BLaER1 treated with 17β-estradiol and CSF1 and Interleukin-3, amounts not matched to agents 10 nM and 100 nM (cell line): ENCODE measurements around the gene CCL3.
A peak's percentile ranks its signal among the peaks of the same experiment; 100 is the strongest.

Source experiments
- H3K27ac ChIP-seq, 11 experiments: shearing (Covaris generic); formaldehyde crosslinking; 2 replicates each; pipeline ENCODE4 v1.8.1; 2022
- H3K27me3 ChIP-seq, 11 experiments: shearing (Covaris generic); formaldehyde crosslinking; 2 replicates each; pipeline ENCODE4 v1.8.1; 2022
- H3K36me3 ChIP-seq, 11 experiments: shearing (Covaris generic); formaldehyde crosslinking; 2 replicates each; pipeline ENCODE4 v1.8.1; 2022
- H3K4me1 ChIP-seq, 10 experiments: shearing (Covaris generic); formaldehyde crosslinking; 2 replicates each; pipeline ENCODE4 v1.8.1; 2022
- H3K4me2 ChIP-seq, 11 experiments: shearing (Covaris generic); formaldehyde crosslinking; 2 replicates each; pipeline ENCODE4 v1.8.1; 2022
- H3K4me3 ChIP-seq, 10 experiments: shearing (Covaris generic); formaldehyde crosslinking; 2 replicates each; pipeline ENCODE4 v1.8.1; 2022
- H3K9ac ChIP-seq, 11 experiments: shearing (Covaris generic); formaldehyde crosslinking; 2 replicates each; pipeline ENCODE4 v1.8.1; 2022
- H3K9me3 ChIP-seq, 11 experiments: shearing (Covaris generic); formaldehyde crosslinking; replicated peaks in 1 of 11; 2 replicates each; pipeline ENCODE4 v1.8.1; 2022
- H4K20me1 ChIP-seq, 11 experiments: shearing (Covaris generic); formaldehyde crosslinking; 2 replicates each; pipeline ENCODE4 v1.8.1; 2022
- Cebpa-rat ChIP-seq, 11 experiments: shearing (Covaris generic); IDR thresholded peaks; 2 replicates each; pipeline ENCODE4 v1.8.1; 2022

The CCL3 gene

DNA sequence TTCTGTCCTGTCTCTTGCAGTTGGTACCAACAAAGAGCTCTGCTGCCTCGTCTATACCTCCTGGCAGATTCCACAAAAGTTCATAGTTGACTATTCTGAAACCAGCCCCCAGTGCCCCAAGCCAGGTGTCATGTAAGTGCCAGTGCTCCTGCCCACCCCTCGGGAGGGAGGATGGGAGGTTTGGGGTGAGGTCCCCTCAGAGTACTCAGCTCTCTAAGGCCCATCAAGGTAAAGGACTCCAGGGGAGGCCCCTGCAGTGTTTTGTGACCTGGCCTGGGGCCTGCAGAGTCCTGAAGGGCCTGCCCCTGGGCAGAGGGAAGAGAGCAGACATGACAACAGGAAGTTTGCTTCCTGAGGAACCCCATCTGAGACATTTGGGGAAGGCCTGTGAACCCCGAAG is 19.5 kb downstream of the CCL3 start:
- Histone ChIP-seq H4K20me1 (no peaks in the 10 kb centered on the region), H3K9ac (peak overlapping the region in 2 of 11 experiments; percentile 21 to 51; a peak in 2 of 22 replicates), H3K4me1 (peaks cover 0 to 14% (median 6%) of the 10 kb centered on the region in 10 experiments; a peak in 9 of 20 replicates), H3K27me3 (no peaks in the 10 kb centered on the region), H3K4me2 (peak overlapping the region in 5 of 11 experiments; percentile 2 to 43 (median 41); a peak in 9 of 22 replicates), H3K36me3 (no peaks in the 10 kb centered on the region), H3K4me3 (no peak overlapping the region), H3K9me3 (peaks cover 0 to under 1% (median 0%) of the 10 kb centered on the region in 11 experiments; a peak in 1 of 22 replicates), H3K27ac (no peak overlapping the region; a peak in 2 of 22 replicates)
- TF ChIP-seq Cebpa-rat (IDR thresholded peaks at IDR 0.05): no peak

DNA sequence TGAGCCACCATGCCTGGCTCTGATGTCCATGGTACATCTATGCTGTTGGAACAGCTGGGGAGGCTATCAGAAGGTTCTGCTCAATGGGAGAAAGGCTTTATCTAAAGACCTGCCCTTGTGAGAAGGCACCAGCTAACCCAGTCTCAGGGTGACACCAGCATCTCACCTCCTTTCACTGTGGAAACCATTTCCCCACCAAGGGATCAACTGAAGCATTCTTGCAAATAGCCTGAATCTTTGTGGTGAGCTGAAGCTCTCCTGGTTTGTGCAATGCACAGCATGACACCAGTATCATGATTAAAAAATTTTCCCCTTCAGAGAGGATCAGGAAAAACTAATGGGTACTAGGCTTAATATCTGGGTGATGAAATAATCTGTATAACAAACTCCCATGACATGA is 20.8 kb downstream of the CCL3 start:
- Histone ChIP-seq H3K4me2 (no peak overlapping the region), H4K20me1 (no peaks in the 10 kb centered on the region), H3K36me3 (no peaks in the 10 kb centered on the region), H3K9ac (no peak overlapping the region), H3K4me3 (no peak overlapping the region), H3K9me3 (peaks cover 0 to 8% (median 0%) of the 10 kb centered on the region in 11 experiments; a peak in 5 of 22 replicates), H3K27ac (no peak overlapping the region), H3K4me1 (peaks cover 0 to 14% (median 6%) of the 10 kb centered on the region in 10 experiments; a peak in 9 of 20 replicates), H3K27me3 (no peaks in the 10 kb centered on the region)
- TF ChIP-seq Cebpa-rat (IDR thresholded peaks at IDR 0.05): no peak

DNA sequence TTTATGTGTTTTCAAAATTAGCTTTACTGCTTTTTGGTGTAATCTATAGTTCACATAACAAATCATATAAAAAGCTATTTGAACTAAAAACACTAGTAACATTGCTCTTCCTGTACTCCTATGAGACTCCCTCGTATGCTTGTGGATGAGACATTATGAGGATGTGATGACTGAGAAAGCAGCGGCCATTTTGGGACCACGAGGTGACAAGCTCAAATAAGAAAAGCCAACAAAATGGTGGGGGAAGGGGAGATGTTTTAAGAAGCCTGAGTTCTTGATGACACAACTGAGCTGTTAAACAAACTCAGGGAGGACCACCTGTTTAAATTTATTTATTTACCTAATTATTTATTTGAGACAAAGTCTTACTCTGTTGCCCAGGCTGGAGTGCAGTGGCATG is 21.4 kb downstream of the CCL3 start:
- peaks cover under 1 to 14% (median 6%) of the 10 kb centered on the region in 10 experiments; a peak in 11 of 20 replicates for H3K4me1 ChIP-seq
- no peak overlapping the region for H3K9ac ChIP-seq
- TF ChIP-seq Cebpa-rat (IDR thresholded peaks at IDR 0.05): no peak
- no peaks in the 10 kb centered on the region for H3K27me3 ChIP-seq
- no peak overlapping the region for H3K27ac ChIP-seq
- peaks cover 0 to 14% (median 0%) of the 10 kb centered on the region in 11 experiments; a peak in 5 of 22 replicates for H3K9me3 ChIP-seq
- no peak overlapping the region for H3K4me3 ChIP-seq
- no peaks in the 10 kb centered on the region for H3K36me3 ChIP-seq
- no peaks in the 10 kb centered on the region for H4K20me1 ChIP-seq
- no peak overlapping the region for H3K4me2 ChIP-seq

DNA sequence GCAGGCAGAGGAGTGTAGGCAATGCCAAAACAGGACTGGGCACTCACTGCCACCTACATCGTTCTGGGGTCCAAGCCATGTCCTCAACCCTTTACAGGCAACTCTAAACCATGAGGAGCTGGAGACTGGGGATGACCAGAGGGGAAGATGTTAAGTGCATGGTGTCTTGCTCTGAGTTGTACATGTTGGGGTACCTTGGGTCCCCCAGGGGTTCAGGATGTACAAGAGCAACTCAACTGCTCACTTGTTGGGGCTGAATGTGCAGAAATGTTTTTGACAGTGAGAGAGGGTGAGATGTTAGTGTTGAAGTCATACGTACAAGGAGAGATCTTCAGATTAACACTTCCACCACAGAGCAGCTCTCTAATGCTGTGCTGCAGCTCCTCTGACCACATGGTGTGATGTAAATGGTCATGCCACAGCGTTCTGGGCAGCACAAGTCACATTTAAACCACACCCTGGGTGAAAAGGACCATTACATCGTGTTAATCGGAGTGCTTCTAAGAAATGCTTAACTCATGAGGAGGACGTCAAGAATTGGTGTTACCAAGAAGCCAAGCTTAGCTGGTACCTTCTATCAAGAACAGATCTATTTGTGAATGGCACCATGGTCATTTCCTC is 23.5 kb downstream of the CCL3 start:
- H3K9ac ChIP-seq: no peak overlapping the region
- H3K4me1 ChIP-seq: peaks cover 6 to 13% (median 7%) of the 10 kb centered on the region in 10 experiments; a peak in 12 of 20 replicates
- no peaks in the 10 kb centered on the region for H3K36me3 ChIP-seq
- no peaks in the 10 kb centered on the region for H3K27me3 ChIP-seq
- TF ChIP-seq Cebpa-rat (IDR thresholded peaks at IDR 0.05): no peak
- H3K4me3 ChIP-seq: no peak overlapping the region
- H3K27ac ChIP-seq: no peak overlapping the region
- H3K4me2 ChIP-seq: no peak overlapping the region
- peaks cover 0 to 14% (median 0%) of the 10 kb centered on the region in 11 experiments; a peak in 6 of 22 replicates for H3K9me3 ChIP-seq
- no peaks in the 10 kb centered on the region for H4K20me1 ChIP-seq

DNA sequence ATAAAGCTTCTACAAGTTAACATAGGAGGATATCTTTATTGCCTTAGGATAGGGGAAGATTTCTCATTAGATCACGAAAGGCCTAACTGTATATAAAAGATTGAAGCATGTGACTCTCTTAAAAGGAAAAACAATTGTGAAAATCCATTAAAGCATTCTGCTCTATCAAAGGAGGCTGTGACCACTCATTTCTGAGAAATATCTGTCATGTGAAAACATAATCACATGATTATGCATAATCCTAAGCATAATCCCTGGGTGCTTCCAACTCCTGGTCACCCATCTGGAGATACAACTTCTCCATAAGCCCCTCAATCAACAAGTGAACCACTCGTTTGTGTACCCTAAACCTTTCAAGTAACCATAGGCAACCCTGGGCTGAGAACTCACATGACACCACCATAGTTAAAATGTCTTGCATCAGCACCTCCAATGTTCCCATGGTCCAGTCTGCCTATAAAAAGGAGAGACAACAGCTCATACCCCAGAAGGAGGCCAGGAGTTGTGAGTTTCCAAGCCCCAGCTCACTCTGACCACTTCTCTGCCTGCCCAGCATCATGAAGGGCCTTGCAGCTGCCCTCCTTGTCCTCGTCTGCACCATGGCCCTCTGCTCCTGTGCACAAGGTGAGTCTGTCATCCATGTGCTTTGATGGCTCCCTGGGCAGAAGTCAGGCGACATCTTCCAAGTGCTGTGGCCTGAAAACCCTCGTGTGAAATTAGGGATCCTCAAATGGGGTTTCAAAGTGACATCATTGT is 26.0 kb downstream of the CCL3 start, which contains the start of gene CCL18:
Gene CCL18, plus strand, starts transcription at position 487 of the 756 bp plus-strand sequence. Its CDS starts 71 bp downstream, at position 558.
- peak within 1 kb of the TSS in 4 of 11 experiments; percentile 11 to 42 (median 19); a peak in 4 of 22 replicates for H3K4me2 ChIP-seq
- H3K27ac ChIP-seq: peak within 1 kb of the TSS in 1 of 11 experiments; percentile 22; a peak in 1 of 22 replicates
- peaks cover 0 to 14% (median 0%) of the 10 kb centered on the region in 11 experiments; a peak in 6 of 22 replicates for H3K9me3 ChIP-seq
- no peaks in the 10 kb centered on the region for H3K36me3 ChIP-seq
- no peak within 1 kb of the TSS for H3K9ac ChIP-seq
- no peaks in the 10 kb centered on the region for H4K20me1 ChIP-seq
- TF ChIP-seq Cebpa-rat (IDR thresholded peaks at IDR 0.05): no peak
- no peak within 1 kb of the TSS for H3K4me3 ChIP-seq
- peaks cover 0 to 8% (median 2%) of the 10 kb centered on the region in 10 experiments; a peak in 5 of 20 replicates for H3K4me1 ChIP-seq
- no peaks in the 10 kb centered on the region for H3K27me3 ChIP-seq

- Histone ChIP-seq H3K36me3 (no peaks in the 10 kb centered on the region), H4K20me1 (no peaks in the 10 kb centered on the region), H3K27me3 (no peaks in the 10 kb centered on the region), H3K27ac (no peak overlapping the region), H3K9me3 (peaks cover 0 to 14% (median 0%) of the 10 kb centered on the region in 11 experiments; a peak in 5 of 22 replicates), H3K4me3 (no peak overlapping the region), H3K4me1 (peaks cover 0 to 25% (median 6%) of the 10 kb centered on the region in 10 experiments; a peak in 9 of 20 replicates), H3K9ac (no peak overlapping the region), H3K4me2 (no peak overlapping the region)
- no peak for TF ChIP-seq Cebpa-rat (IDR thresholded peaks at IDR 0.05)
Measured at GRCh38 chr17:36060816-36061215, 29.1 kb downstream of the CCL3 start.

DNA sequence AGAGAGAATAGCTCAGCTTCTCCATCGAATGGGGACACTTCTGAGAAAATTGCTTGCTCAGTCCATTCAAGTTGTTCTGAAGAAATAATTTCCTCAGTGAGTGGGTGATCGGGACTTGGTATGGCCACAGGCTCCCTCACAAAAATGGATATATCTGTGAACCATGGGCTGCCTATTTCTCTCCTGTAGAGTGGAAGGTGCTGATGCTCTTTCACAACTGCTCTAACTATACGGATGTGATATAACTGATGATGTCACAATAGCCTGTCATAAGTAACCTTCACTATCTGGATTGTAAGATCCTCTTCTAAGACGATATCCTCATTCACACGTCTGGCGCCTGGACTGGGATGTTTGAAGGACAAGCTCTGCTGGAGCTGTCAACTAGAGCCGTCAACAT is 30.5 kb downstream of the CCL3 start:
- H3K4me3 ChIP-seq: no peak overlapping the region
- peaks cover 0 to 10% (median 0%) of the 10 kb centered on the region in 11 experiments; a peak in 5 of 22 replicates for H3K9me3 ChIP-seq
- H3K27me3 ChIP-seq: no peaks in the 10 kb centered on the region
- TF ChIP-seq Cebpa-rat (IDR thresholded peaks at IDR 0.05): no peak
- H3K4me2 ChIP-seq: no peak overlapping the region
- no peaks in the 10 kb centered on the region for H3K36me3 ChIP-seq
- no peak overlapping the region for H3K27ac ChIP-seq
- H3K9ac ChIP-seq: no peak overlapping the region
- no peaks in the 10 kb centered on the region for H4K20me1 ChIP-seq
- H3K4me1 ChIP-seq: peaks cover 0 to 39% (median 6%) of the 10 kb centered on the region in 10 experiments; a peak in 10 of 20 replicates

DNA sequence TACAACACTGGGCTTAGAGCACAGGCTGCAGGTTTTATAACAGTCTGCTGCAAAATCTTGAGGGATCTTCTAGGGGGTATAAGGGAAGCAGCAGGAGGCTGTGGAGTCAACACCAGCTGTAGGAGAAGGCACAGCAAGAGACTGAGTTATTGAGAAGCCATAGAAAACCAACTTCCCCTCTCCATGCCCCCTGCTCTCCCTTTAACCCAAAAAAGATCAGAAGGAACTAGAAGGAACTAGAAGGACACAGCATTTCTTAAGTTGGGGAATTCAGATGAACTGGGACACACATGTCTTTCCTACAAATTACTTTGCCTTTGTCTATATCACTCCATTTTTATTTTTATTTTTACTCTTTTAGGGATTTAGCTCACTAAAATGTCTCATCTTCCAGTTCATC is 32.0 kb downstream of the CCL3 start:
- H4K20me1 ChIP-seq: no peaks in the 10 kb centered on the region
- no peak for TF ChIP-seq Cebpa-rat (IDR thresholded peaks at IDR 0.05)
- peak overlapping the region in 1 of 11 experiments; percentile 25; a peak in 1 of 22 replicates for H3K27ac ChIP-seq
- peak overlapping the region in 3 of 11 experiments; percentile 10 to 80 (median 63); a peak in 5 of 22 replicates for H3K4me2 ChIP-seq
- H3K4me1 ChIP-seq: peaks cover 0 to 41% (median under 1%) of the 10 kb centered on the region in 10 experiments; a peak in 7 of 20 replicates
- H3K36me3 ChIP-seq: no peaks in the 10 kb centered on the region
- H3K9me3 ChIP-seq: peaks cover 0 to 6% (median 0%) of the 10 kb centered on the region in 11 experiments; a peak in 3 of 22 replicates
- H3K4me3 ChIP-seq: no peak overlapping the region
- no peaks in the 10 kb centered on the region for H3K27me3 ChIP-seq
- H3K9ac ChIP-seq: no peak overlapping the region
